HG03378 (cell line): ENCODE measurements around the gene F5.
"Not testable (repeated sequence)": the region's sequence is repeated elsewhere in the genome, so short reads cannot be mapped to it uniquely, and the experiment has no call there.

ENCODE experiments used
- ATAC-seq: cut with Tn5 transposase; IDR thresholded peaks from one replicate; pipeline ENCODE4 v1.9.1; 2021; ENCODE audit warnings: mild to moderate bottlenecking, moderate library complexity; ENCODE audit not compliant: unreplicated experiment

F5 gene

GRCh38 chr1:169546087-169546995, 39.9 kb downstream of the F5 start:
- ATAC-seq, result peak; percentile 58

- ATAC-seq, result no peak
Measured at GRCh38 chr1:169545472-169545871, 40.8 kb downstream of the F5 start.

- ATAC-seq, result no peak
Measured at GRCh38 chr1:169538998-169539871, 47.0 kb downstream of the F5 start.

GRCh38 chr1:169534653-169535052, 51.6 kb downstream of the F5 start:
- ATAC-seq, result no peak

GRCh38 chr1:169533528-169534190, 52.6 kb downstream of the F5 start:
- ATAC-seq, result not testable (repeated sequence)

GRCh38 chr1:169530448-169530847, 55.8 kb downstream of the F5 start:
- no peak for ATAC-seq

GRCh38 chr1:169529068-169529642, 57.1 kb downstream of the F5 start:
- ATAC-seq, result no peak

GRCh38 chr1:169528215-169529067, 57.8 kb downstream of the F5 start:
- no peak for ATAC-seq

- no peak for ATAC-seq
Measured at GRCh38 chr1:169527451-169528214, 58.6 kb downstream of the F5 start.

- ATAC-seq, result no peak
Measured at GRCh38 chr1:169527001-169527400, 59.3 kb downstream of the F5 start.

- ATAC-seq, result no peak
Measured at GRCh38 chr1:169526120-169526832, 60.0 kb downstream of the F5 start.

GRCh38 chr1:169525391-169525790, 60.9 kb downstream of the F5 start:
- no peak for ATAC-seq

GRCh38 chr1:169523904-169524303, 62.4 kb downstream of the F5 start:
- no peak for ATAC-seq

GRCh38 chr1:169521226-169521625, 65.1 kb downstream of the F5 start:
- no peak for ATAC-seq

- ATAC-seq, result no peak
Measured at GRCh38 chr1:169517558-169518186, 68.6 kb downstream of the F5 start.

- no peak for ATAC-seq
Measured at GRCh38 chr1:169515641-169516040, 70.6 kb downstream of the F5 start.

- no peak for ATAC-seq
Measured at GRCh38 chr1:169514566-169515270, 71.6 kb downstream of the F5 start.
